K562 (cell line): ENCODE results near the gene SHB. TPM values are rescaled to one million over a fixed set of nuclear protein-coding genes. Genes with fewer than 3 reads are reported as not detected.

Experiments used
- HDAC6 ChIP-seq: IDR thresholded peaks from 2 replicates; pipeline ENCODE4 v1.6.1; 2012; ENCODE audit warnings: low read depth, mild to moderate bottlenecking, control low read depth, inconsistent platforms, low read length, moderate library complexity
- KLF16 ChIP-seq: IDR thresholded peaks from 2 replicates; pipeline ENCODE4 v1.6.1; 2016; ENCODE audit warnings: antibody characterized with exemption
- MECOM ChIP-seq: fragments of 250-450 bp; sonication (Bioruptor Pico); IDR thresholded peaks from 2 replicates; pipeline ENCODE4 v1.8.0; 2022; ENCODE audit warnings: inconsistent platforms
- MYC ChIP-seq, 2 experiments: fragments of 250-450 bp in 1 of 2; sonication (Bioruptor Pico) in 1 of 2; IDR thresholded peaks; 2 replicates each; pipeline versions ENCODE4 v1.5.1 to v1.6.1; 2012 to 2021; ENCODE audit warnings: low read depth in 2 of 2, borderline replicate concordance in 1 of 2, improper control_type of control experiment in 1 of 2, low read length in 1 of 2, mild to moderate bottlenecking in 1 of 2, moderate library complexity in 1 of 2
- NFIC ChIP-seq: fragments of 450-650 bp; IDR thresholded peaks from 2 replicates; pipeline ENCODE4 v1.6.1; 2017; ENCODE audit warnings: mild to moderate bottlenecking, inconsistent platforms
- RBM22 ChIP-seq: fragments of 200-400 bp; formaldehyde crosslinking; IDR thresholded peaks from 2 replicates; pipeline ENCODE4 v1.6.1; 2018; ENCODE audit warnings: low read length, low read depth; ENCODE audit not compliant: poor library complexity, severe bottlenecking
- TARDBP ChIP-seq: fragments of 450-650 bp; IDR thresholded peaks from 2 replicates; pipeline ENCODE4 v1.6.1; 2016
- TEAD2 ChIP-seq: fragments of 450-650 bp; IDR thresholded peaks from 2 replicates; pipeline ENCODE4 v1.6.1; 2016; ENCODE audit warnings: missing genetic modification characterization, control low read depth, missing compliant biosample characterization
- polyA plus RNA-seq, 8 experiments: library from polyadenylated mRNA; depleted of rRNA in 4 of 8; stranded (reverse) in 5 of 8; unstranded in 3 of 8; fragments of >200 nt; fragmentation: Nextera tagmentation in 2 of 8; fragmentation: Illumina TruSeq in 1 of 8; extraction: Ambion mirVana in 2 of 8; extraction: Trizol in 1 of 8; gene quantifications; 2 replicates each; pipeline versions ENCODE4 v1.2.1 to v1.2.3, GENCODE V29; 2011 to 2014; ENCODE audit warnings: inconsistent platforms in 1 of 8, missing spikeins in 1 of 8
- total RNA-seq, 7 experiments: library from RNA; depleted of rRNA in 6 of 7; stranded (reverse); fragments of >200 nt in 6 of 7; fragmentation: Illumina TruSeq in 2 of 7; extraction: Trizol in 2 of 7; gene quantifications; 2 replicates each; pipeline versions ENCODE4 v1.2.1 to v1.2.3, GENCODE V29; 2011 to 2021; ENCODE audit warnings: low replicate concordance in 1 of 7
- TF ChIP-seq, protein P1 (sequence below), 2 experiments: fragments of 450-650 bp; IDR thresholded peaks; 2 replicates each; pipeline ENCODE4 v1.6.1; 2018; ENCODE audit warnings: mild to moderate bottlenecking in 2 of 2, low read depth in 1 of 2; ENCODE audit not compliant: partially characterized antibody in 2 of 2
- TF ChIP-seq, protein P2 (sequence below): fragments of 250-450 bp; sonication (Bioruptor Pico); IDR thresholded peaks from 2 replicates; pipeline ENCODE4 v1.4.0; 2020; ENCODE audit warnings: mild to moderate bottlenecking, moderate library complexity, borderline replicate concordance
- TF ChIP-seq, protein P3 (sequence below): fragments of 450-650 bp; IDR thresholded peaks from 2 replicates; pipeline ENCODE4 v1.6.1; 2016; ENCODE audit warnings: borderline replicate concordance
- TF ChIP-seq, protein P4 (sequence below): sonication (generic); formaldehyde crosslinking; IDR thresholded peaks from 2 replicates; pipeline ENCODE4 v1.8.0; 2022; ENCODE audit warnings: missing genetic modification reagents, mild to moderate bottlenecking, borderline replicate concordance
- TF ChIP-seq, protein P5 (sequence below): fragments of 250-450 bp; sonication (Bioruptor Pico); IDR thresholded peaks from 2 replicates; pipeline ENCODE4 v1.4.0; 2020; ENCODE audit warnings: mild to moderate bottlenecking

The SHB gene
- total and polyA plus RNA-seq, 9 of the 15 experiments (the other 6 are each of a cell fraction or from before 2014, with no cell fraction given), result 0.78 to 16.0 (median 5.3) TPM

DNA sequence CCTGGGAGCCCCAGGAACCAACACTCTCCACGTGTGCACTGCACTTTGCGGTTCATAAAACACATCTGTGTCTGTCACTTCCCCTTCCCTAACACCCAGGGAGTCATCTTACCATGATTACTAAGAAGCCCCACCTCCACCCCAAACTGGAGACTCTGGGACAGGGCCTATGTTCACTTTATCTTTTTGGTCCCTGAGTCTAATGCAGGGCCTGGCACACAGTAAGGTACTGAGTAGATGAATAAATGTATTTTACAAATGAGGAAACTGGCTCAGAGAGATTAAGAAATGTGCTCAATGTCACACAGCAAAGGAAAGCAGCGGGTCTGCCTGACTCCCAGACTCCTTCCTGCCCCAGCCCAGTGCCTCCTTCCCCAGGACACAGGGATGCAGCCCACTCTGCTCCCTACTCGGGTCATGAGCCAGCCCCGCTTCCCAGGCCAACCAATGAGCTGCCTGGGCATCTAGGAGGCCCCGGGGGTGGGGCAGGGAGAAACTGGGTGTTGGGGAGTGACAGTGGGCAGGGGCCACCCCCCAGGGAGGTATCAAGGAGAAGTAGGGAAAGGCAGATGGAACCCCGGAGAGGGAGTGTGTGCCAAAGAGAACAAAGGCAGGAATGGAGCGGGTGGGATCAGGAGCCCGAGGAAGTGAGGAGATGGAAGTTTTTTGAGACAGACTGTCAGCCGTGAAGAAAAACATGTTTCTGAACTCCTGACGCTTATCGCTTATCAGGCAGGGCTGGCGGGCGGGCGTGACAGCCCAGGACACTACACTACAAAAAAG, 30.5 kb downstream of the SHB start (continued):
- TF ChIP-seq, protein P1, sequence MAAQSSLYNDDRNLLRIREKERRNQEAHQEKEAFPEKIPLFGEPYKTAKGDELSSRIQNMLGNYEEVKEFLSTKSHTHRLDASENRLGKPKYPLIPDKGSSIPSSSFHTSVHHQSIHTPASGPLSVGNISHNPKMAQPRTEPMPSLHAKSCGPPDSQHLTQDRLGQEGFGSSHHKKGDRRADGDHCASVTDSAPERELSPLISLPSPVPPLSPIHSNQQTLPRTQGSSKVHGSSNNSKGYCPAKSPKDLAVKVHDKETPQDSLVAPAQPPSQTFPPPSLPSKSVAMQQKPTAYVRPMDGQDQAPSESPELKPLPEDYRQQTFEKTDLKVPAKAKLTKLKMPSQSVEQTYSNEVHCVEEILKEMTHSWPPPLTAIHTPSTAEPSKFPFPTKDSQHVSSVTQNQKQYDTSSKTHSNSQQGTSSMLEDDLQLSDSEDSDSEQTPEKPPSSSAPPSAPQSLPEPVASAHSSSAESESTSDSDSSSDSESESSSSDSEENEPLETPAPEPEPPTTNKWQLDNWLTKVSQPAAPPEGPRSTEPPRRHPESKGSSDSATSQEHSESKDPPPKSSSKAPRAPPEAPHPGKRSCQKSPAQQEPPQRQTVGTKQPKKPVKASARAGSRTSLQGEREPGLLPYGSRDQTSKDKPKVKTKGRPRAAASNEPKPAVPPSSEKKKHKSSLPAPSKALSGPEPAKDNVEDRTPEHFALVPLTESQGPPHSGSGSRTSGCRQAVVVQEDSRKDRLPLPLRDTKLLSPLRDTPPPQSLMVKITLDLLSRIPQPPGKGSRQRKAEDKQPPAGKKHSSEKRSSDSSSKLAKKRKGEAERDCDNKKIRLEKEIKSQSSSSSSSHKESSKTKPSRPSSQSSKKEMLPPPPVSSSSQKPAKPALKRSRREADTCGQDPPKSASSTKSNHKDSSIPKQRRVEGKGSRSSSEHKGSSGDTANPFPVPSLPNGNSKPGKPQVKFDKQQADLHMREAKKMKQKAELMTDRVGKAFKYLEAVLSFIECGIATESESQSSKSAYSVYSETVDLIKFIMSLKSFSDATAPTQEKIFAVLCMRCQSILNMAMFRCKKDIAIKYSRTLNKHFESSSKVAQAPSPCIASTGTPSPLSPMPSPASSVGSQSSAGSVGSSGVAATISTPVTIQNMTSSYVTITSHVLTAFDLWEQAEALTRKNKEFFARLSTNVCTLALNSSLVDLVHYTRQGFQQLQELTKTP (IDR thresholded peaks at IDR 0.05; ENCODE audit: low read depth in 1 of 2, partially characterized antibody in 2 of 2), result peak in 1 of 2 experiments; percentile 11
- no peak for TF ChIP-seq TARDBP
- TF ChIP-seq, protein P2, sequence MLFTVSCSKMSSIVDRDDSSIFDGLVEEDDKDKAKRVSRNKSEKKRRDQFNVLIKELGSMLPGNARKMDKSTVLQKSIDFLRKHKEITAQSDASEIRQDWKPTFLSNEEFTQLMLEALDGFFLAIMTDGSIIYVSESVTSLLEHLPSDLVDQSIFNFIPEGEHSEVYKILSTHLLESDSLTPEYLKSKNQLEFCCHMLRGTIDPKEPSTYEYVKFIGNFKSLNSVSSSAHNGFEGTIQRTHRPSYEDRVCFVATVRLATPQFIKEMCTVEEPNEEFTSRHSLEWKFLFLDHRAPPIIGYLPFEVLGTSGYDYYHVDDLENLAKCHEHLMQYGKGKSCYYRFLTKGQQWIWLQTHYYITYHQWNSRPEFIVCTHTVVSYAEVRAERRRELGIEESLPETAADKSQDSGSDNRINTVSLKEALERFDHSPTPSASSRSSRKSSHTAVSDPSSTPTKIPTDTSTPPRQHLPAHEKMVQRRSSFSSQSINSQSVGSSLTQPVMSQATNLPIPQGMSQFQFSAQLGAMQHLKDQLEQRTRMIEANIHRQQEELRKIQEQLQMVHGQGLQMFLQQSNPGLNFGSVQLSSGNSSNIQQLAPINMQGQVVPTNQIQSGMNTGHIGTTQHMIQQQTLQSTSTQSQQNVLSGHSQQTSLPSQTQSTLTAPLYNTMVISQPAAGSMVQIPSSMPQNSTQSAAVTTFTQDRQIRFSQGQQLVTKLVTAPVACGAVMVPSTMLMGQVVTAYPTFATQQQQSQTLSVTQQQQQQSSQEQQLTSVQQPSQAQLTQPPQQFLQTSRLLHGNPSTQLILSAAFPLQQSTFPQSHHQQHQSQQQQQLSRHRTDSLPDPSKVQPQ (CRISPR knock-in tag), result no peak
- no peak for TF ChIP-seq MECOM
- peak; percentile 80 for TF ChIP-seq MYC (IDR thresholded peaks at IDR 0.05; ENCODE audit: low read depth, low read length)
- TF ChIP-seq MYC (CRISPR knock-in tag; IDR thresholded peaks at IDR 0.05; ENCODE audit: borderline replicate concordance, low read depth), result no peak; the same call in 1 of the 2 replicates
- no peak for TF ChIP-seq TEAD2
- no peak for TF ChIP-seq HDAC6
- no peak; the same call in none of the 2 replicates for TF ChIP-seq NFIC
- TF ChIP-seq, protein P3, sequence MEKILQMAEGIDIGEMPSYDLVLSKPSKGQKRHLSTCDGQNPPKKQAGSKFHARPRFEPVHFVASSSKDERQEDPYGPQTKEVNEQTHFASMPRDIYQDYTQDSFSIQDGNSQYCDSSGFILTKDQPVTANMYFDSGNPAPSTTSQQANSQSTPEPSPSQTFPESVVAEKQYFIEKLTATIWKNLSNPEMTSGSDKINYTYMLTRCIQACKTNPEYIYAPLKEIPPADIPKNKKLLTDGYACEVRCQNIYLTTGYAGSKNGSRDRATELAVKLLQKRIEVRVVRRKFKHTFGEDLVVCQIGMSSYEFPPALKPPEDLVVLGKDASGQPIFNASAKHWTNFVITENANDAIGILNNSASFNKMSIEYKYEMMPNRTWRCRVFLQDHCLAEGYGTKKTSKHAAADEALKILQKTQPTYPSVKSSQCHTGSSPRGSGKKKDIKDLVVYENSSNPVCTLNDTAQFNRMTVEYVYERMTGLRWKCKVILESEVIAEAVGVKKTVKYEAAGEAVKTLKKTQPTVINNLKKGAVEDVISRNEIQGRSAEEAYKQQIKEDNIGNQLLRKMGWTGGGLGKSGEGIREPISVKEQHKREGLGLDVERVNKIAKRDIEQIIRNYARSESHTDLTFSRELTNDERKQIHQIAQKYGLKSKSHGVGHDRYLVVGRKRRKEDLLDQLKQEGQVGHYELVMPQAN, result peak; percentile 5; the same call in 1 of the 2 replicates
- TF ChIP-seq, protein P4, sequence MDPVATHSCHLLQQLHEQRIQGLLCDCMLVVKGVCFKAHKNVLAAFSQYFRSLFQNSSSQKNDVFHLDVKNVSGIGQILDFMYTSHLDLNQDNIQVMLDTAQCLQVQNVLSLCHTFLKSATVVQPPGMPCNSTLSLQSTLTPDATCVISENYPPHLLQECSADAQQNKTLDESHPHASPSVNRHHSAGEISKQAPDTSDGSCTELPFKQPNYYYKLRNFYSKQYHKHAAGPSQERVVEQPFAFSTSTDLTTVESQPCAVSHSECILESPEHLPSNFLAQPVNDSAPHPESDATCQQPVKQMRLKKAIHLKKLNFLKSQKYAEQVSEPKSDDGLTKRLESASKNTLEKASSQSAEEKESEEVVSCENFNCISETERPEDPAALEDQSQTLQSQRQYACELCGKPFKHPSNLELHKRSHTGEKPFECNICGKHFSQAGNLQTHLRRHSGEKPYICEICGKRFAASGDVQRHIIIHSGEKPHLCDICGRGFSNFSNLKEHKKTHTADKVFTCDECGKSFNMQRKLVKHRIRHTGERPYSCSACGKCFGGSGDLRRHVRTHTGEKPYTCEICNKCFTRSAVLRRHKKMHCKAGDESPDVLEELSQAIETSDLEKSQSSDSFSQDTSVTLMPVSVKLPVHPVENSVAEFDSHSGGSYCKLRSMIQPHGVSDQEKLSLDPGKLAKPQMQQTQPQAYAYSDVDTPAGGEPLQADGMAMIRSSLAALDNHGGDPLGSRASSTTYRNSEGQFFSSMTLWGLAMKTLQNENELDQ (CRISPR knock-in tag), result no peak
- no peak for TF ChIP-seq RBM22
- TF ChIP-seq, protein P5, sequence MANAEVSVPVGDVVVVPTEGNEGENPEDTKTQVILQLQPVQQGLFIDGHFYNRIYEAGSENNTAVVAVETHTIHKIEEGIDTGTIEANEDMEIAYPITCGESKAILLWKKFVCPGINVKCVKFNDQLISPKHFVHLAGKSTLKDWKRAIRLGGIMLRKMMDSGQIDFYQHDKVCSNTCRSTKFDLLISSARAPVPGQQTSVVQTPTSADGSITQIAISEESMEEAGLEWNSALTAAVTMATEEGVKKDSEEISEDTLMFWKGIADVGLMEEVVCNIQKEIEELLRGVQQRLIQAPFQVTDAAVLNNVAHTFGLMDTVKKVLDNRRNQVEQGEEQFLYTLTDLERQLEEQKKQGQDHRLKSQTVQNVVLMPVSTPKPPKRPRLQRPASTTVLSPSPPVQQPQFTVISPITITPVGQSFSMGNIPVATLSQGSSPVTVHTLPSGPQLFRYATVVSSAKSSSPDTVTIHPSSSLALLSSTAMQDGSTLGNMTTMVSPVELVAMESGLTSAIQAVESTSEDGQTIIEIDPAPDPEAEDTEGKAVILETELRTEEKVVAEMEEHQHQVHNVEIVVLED (CRISPR knock-in tag), result no peak
- no peak for TF ChIP-seq KLF16
